Thyroid gland (tissue), 4 donors: ENCODE measurements around the gene LLPH. TPM values are rescaled to one million over a fixed set of nuclear protein-coding genes. Genes with fewer than 3 reads are reported as not detected.
A peak's percentile ranks its signal among the peaks of the same experiment; 100 is the strongest.

ENCODE experiments used
- DNase-seq, 2 donors: peaks; one replicate each; pipeline ENCODE4 v3.0.0-alpha.2; 2019
- H3K27ac ChIP-seq, 3 donors: fragments of 200-600 bp; sonication (generic); 1 replicate in 2 of 3; 2 replicates in 1 of 3; pipeline ENCODE4 v1.5.1; 2016 to 2019; ENCODE audit warnings: mild to moderate bottlenecking in 1 of 3, moderate library complexity in 1 of 3
- H3K27me3 ChIP-seq: fragments of 200-600 bp; sonication (generic); one replicate; pipeline ENCODE4 v1.5.1; 2019
- H3K36me3 ChIP-seq, 2 donors: fragments of 200-600 bp; sonication (generic); one replicate each; pipeline ENCODE4 v1.5.1; 2016 to 2019
- H3K4me1 ChIP-seq, 2 donors: fragments of 200-600 bp; sonication (generic); one replicate each; pipeline ENCODE4 v1.5.1; 2017 to 2019
- H3K4me3 ChIP-seq, 3 donors: fragments of 200-600 bp; sonication (generic); replicated peaks in 1 of 3; 1 replicate in 2 of 3; 2 replicates in 1 of 3; pipeline ENCODE4 v1.5.1; 2016; ENCODE audit warnings: mild to moderate bottlenecking in 1 of 3
- H3K9me3 ChIP-seq: fragments of 200-600 bp; sonication (generic); one replicate; pipeline ENCODE4 v1.5.1; 2017
- CTCF ChIP-seq, 6 experiments: fragments of 200-600 bp in 3 of 6; fragments of 450-650 bp in 3 of 6; sonication (generic) in 3 of 6; IDR thresholded peaks; one replicate each; pipeline ENCODE4 v1.5.1; 2016 to 2019; ENCODE audit warnings: antibody characterized with exemption in 6 of 6, mild to moderate bottlenecking in 2 of 6, inconsistent platforms in 1 of 6, moderate library complexity in 1 of 6
- POLR2A ChIP-seq, 2 donors: fragments of 450-650 bp; IDR thresholded peaks; one replicate each; pipeline ENCODE4 v1.6.1; 2017; ENCODE audit warnings: antibody characterized with exemption in 2 of 2, mild to moderate bottlenecking in 2 of 2, moderate library complexity in 1 of 2
- WGBS, 2 donors: methylation state at CpG; one replicate each; pipeline ENCODE4 v1.1.5; 2017; 5-methylcytosine and 5-hydroxymethylcytosine counted together
- intact Hi-C: fragments of 100-400 bp; cut with DNase I; formaldehyde crosslinking; loops from one replicate; pipeline ENCODE4 v1.15.1; 2023
- total RNA-seq, 4 donors: library from RNA; depleted of rRNA; stranded (reverse); fragments of >200 nt; gene quantifications; one replicate each; pipeline ENCODE4 v1.2.3, GENCODE V29; 2016

Gene LLPH
- total RNA-seq, 4 donors from 2014 or later: 4.5 to 15.0 (median 6.3) TPM

- H3K36me3 ChIP-seq: no peaks in the 10 kb centered on the region
- H3K27ac ChIP-seq: no peak overlapping the region
- H3K9me3 ChIP-seq: no peaks in the 10 kb centered on the region
- TF ChIP-seq CTCF (IDR thresholded peaks at IDR 0.05): no peak
- no peak for TF ChIP-seq POLR2A (IDR thresholded peaks at IDR 0.05)
- intact Hi-C loops: no loop called here
- H3K4me1 ChIP-seq: no peaks in the 10 kb centered on the region
- H3K27me3 ChIP-seq: no peaks in the 10 kb centered on the region
- no peak for DNase-seq
- no peak overlapping the region for H3K4me3 ChIP-seq
Observed at GRCh38 chr12:66154776-66155175, 24.2 kb upstream of the LLPH start.

- H3K27ac ChIP-seq: no peak overlapping the region
- intact Hi-C loops: no loop called here
- H3K9me3 ChIP-seq: no peaks in the 10 kb centered on the region
- H3K36me3 ChIP-seq: no peaks in the 10 kb centered on the region
- 70 to 77% methylated on average over 1 of the region's 1 CpG for WGBS, 2 donors
- H3K4me1 ChIP-seq: no peaks in the 10 kb centered on the region
- no peak for TF ChIP-seq CTCF (IDR thresholded peaks at IDR 0.05)
- TF ChIP-seq POLR2A (IDR thresholded peaks at IDR 0.05): no peak
- H3K4me3 ChIP-seq: no peak overlapping the region
- no peak for DNase-seq
- H3K27me3 ChIP-seq: no peaks in the 10 kb centered on the region
Observed at GRCh38 chr12:66152732-66153131, 22.2 kb upstream of the LLPH start.

GRCh38 chr12:66149702-66150398, 19.3 kb upstream of the LLPH start:
- TF ChIP-seq CTCF (IDR thresholded peaks at IDR 0.05) (no peak), POLR2A (IDR thresholded peaks at IDR 0.05) (no peak)
- intact Hi-C loops: no loop called here
- Histone ChIP-seq H3K27ac (no peak overlapping the region), H3K27me3 (no peaks in the 10 kb centered on the region), H3K9me3 (no peaks in the 10 kb centered on the region), H3K4me3 (no peak overlapping the region), H3K4me1 (peaks cover 0 to 8% of the 10 kb centered on the region in 2 donors), H3K36me3 (no peaks in the 10 kb centered on the region)
- 87 to 88% methylated on average over 5 of the region's 5 CpGs for WGBS, 2 donors
- DNase-seq: no peak

- no peaks in the 10 kb centered on the region for H3K27me3 ChIP-seq
- no peaks in the 10 kb centered on the region for H3K9me3 ChIP-seq
- no peak overlapping the region for H3K4me3 ChIP-seq
- H3K36me3 ChIP-seq: no peaks in the 10 kb centered on the region
- H3K27ac ChIP-seq: peak overlapping the region; percentile 53 to 56 (median 55)
- TF ChIP-seq POLR2A (IDR thresholded peaks at IDR 0.05): no peak
- TF ChIP-seq CTCF (IDR thresholded peaks at IDR 0.05): peak in 5 of 6 experiments; percentile 36 to 85 (median 77)
- intact Hi-C loops: no loop called here
- peak; percentile 46 to 66 for DNase-seq
- peaks cover 0 to 13% of the 10 kb centered on the region in 2 donors for H3K4me1 ChIP-seq
- WGBS, 2 donors: 43 to 48% methylated on average over 7 of the region's 7 CpGs
Observed at GRCh38 chr12:66144791-66145754, 14.5 kb upstream of the LLPH start.

- no peak for DNase-seq
- H3K27ac ChIP-seq: no peak overlapping the region
- H3K27me3 ChIP-seq: no peaks in the 10 kb centered on the region
- H3K36me3 ChIP-seq: peaks cover 0 to 9% of the 10 kb centered on the region in 2 donors
- peaks cover 0 to 13% of the 10 kb centered on the region in 2 donors for H3K4me1 ChIP-seq
- 95% methylated on average over 1 of the region's 1 CpG for WGBS, 2 donors
- TF ChIP-seq POLR2A (IDR thresholded peaks at IDR 0.05) (no peak), CTCF (IDR thresholded peaks at IDR 0.05) (no peak)
- intact Hi-C loops: no loop called here
- H3K9me3 ChIP-seq: no peaks in the 10 kb centered on the region
- H3K4me3 ChIP-seq: no peak overlapping the region
Observed at GRCh38 chr12:66143868-66144267, 13.3 kb upstream of the LLPH start.
